Activated B cell treated with CpG ODN at 0.5 μM for 24 hours (primary cell): ENCODE measurements around the gene ZNF217. TPM values are rescaled to one million over a fixed set of nuclear protein-coding genes. Genes with fewer than 3 reads are reported as not detected.
"Not testable (repeated sequence)": the region's sequence is repeated elsewhere in the genome, so short reads cannot be mapped to it uniquely, and the experiment has no call there.

Experiments used
- ATAC-seq: fragments of 200-7000 bp; cut with Tn5 transposase; one replicate; pipeline ENCODE4 v1.10.0; 2021; ENCODE audit warnings: low read depth, mild to moderate bottlenecking, moderate library complexity
- CTCF ChIA-PET: fragments of 350-600 bp; sonication (Branson Sonifier 250); formaldehyde crosslinking; loops from one replicate; lab custom pipeline; 2021; ENCODE audit warnings: antibody characterized with exemption; lab: Charles Lee
- POLR2A ChIA-PET: fragments of 350-600 bp; sonication (Branson Sonifier 250); formaldehyde crosslinking; loops from one replicate; lab custom pipeline; 2021; ENCODE audit warnings: antibody characterized with exemption; lab: Charles Lee
- DNase-seq: peaks from one replicate; pipeline ENCODE4 v3.0.0; 2022
- H3K27ac Mint-ChIP-seq: one replicate; pipeline ENCODE4 v1.8.0; 2020; ENCODE audit warnings: mixed read lengths
- H3K27me3 Mint-ChIP-seq: one replicate; pipeline ENCODE4 v1.8.0; 2021; ENCODE audit warnings: mixed read lengths
- H3K36me3 Mint-ChIP-seq: one replicate; pipeline ENCODE4 v1.8.0; 2021; ENCODE audit warnings: low read depth, mixed read lengths
- H3K4me1 Mint-ChIP-seq: one replicate; pipeline ENCODE4 v1.8.0; 2021; ENCODE audit warnings: mixed read lengths
- H3K4me3 Mint-ChIP-seq: one replicate; pipeline ENCODE4 v1.8.0; 2020; ENCODE audit warnings: mild to moderate bottlenecking, mixed read lengths
- H3K9me3 Mint-ChIP-seq: one replicate; pipeline ENCODE4 v1.8.0; 2020; ENCODE audit warnings: mixed read lengths
- intact Hi-C: fragments of 100-400 bp; cut with micrococcal nuclease; formaldehyde crosslinking; loops from one replicate; pipeline ENCODE4 v1.15.1; 2024
- total RNA-seq: library from RNA; stranded (reverse); gene quantifications from 2 replicates; pipeline ENCODE4 v1.2.3, GENCODE V29; 2022
- TF ChIP-seq, protein P1 (sequence below): fragments of 200-600 bp; IDR thresholded peaks from one replicate; pipeline ENCODE4 v1.8.0; 2022; ENCODE audit warnings: antibody characterized with exemption, mild to moderate bottlenecking

Gene ZNF217
- total RNA-seq, 1 donor from 2014 or later = 80.3 TPM

DNA sequence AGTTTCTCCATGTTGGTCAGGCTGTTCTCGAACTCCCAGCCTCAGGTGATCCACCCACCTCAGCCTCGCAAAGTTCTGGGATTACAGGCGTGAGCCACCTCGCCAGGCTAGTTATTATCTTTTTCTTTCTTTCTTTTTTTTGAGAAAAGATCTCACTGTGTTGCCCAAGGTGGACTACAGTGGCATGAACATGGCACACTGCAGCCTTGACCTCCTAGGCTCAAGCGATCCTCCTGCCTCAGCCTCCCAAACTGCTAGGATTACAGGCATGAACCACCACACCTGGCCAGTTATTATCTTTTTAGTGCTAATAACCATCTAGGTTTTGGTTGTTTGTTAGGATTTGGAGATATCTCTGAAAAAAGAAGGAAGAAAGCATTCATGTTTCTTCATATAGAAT lies 35.8 kb upstream of the ZNF217 start:
- intact Hi-C loops = loop anchor here (2.0 kb wide), 1 partner anchor 13 kb away; no protein-coding TSS in a partner anchor
- Mint-ChIP-seq H3K27me3 (no peaks in the 10 kb centered on the region), H3K9me3 (no peaks in the 10 kb centered on the region), H3K4me1 (peaks cover 19% of the 10 kb centered on the region), H3K36me3 (no peaks in the 10 kb centered on the region), H3K4me3 (no peak overlapping the region), H3K27ac (no peak overlapping the region)
- ChIA-PET CTCF (no interaction called here), POLR2A (no interaction called here)
- ATAC-seq (no peak), DNase-seq (no peak)
- TF ChIP-seq, protein P1, sequence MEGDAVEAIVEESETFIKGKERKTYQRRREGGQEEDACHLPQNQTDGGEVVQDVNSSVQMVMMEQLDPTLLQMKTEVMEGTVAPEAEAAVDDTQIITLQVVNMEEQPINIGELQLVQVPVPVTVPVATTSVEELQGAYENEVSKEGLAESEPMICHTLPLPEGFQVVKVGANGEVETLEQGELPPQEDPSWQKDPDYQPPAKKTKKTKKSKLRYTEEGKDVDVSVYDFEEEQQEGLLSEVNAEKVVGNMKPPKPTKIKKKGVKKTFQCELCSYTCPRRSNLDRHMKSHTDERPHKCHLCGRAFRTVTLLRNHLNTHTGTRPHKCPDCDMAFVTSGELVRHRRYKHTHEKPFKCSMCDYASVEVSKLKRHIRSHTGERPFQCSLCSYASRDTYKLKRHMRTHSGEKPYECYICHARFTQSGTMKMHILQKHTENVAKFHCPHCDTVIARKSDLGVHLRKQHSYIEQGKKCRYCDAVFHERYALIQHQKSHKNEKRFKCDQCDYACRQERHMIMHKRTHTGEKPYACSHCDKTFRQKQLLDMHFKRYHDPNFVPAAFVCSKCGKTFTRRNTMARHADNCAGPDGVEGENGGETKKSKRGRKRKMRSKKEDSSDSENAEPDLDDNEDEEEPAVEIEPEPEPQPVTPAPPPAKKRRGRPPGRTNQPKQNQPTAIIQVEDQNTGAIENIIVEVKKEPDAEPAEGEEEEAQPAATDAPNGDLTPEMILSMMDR = no peak

DNA sequence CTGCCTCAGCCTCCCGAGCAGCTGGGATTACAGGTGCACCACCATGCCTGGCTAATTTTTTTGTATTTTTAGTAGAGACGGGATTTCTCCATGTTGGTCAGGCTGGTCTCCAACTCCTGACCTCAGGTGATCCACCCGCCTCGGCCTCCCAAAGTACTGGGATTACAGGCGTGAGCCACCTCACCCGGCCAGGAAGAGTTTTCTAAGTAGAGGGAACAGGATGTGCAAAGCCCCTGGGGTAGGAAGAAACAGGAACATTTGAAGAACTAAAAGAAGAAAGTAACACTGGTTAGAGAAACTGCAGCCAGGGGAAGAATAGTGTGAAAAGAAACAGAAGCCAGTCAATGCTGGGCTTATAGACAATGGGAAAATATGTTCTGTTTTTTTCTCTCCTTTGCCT lies 35.1 kb upstream of the ZNF217 start:
- H3K27me3 Mint-ChIP-seq, H3K27ac Mint-ChIP-seq, H3K4me3 Mint-ChIP-seq, ATAC-seq, DNase-seq, H3K36me3 Mint-ChIP-seq, H3K9me3 Mint-ChIP-seq, CTCF ChIA-PET: not testable (repeated sequence)
- H3K4me1 Mint-ChIP-seq = peaks cover 19% of the 10 kb centered on the region
- intact Hi-C loops = loop anchor here (2.0 kb wide), 1 partner anchor 14 kb away; no protein-coding TSS in a partner anchor
- POLR2A ChIA-PET = interaction anchor here (0.7 kb wide), 1 partner anchor 13 kb away, joined by 3 read pairs; no protein-coding TSS in a partner anchor

DNA sequence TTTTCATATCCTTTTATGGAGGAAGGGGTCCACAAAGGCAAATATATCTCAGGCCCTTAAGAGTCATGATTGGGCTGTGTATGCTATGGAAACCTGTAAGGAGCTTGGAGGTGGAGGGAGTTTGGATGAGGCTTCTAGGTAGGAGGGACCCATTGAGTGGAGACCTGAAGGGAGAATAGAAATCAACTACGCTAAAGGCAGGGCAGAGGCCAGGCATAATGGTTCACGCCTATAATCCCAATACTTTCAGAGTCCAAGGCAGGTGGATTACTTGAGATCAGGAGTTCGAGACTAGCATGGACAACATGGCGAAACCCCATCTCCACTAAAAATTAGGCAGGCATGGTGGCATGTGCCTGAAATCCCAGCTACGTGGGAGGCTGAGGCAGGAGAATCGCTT lies 34.4 kb upstream of the ZNF217 start:
- ChIA-PET CTCF (no interaction called here), POLR2A (interaction anchor here (0.7 kb wide), 1 partner anchor 238 kb away, joined by 5 read pairs; no protein-coding TSS in a partner anchor)
- Mint-ChIP-seq H3K27me3 (no peaks in the 10 kb centered on the region), H3K9me3 (no peaks in the 10 kb centered on the region), H3K27ac (no peak overlapping the region), H3K4me1 (peaks cover 25% of the 10 kb centered on the region), H3K4me3 (no peak overlapping the region), H3K36me3 (no peaks in the 10 kb centered on the region)
- ATAC-seq (no peak), DNase-seq (no peak)
- intact Hi-C loops = loop anchor here (2.0 kb wide), 1 partner anchor 15 kb away; no protein-coding TSS in a partner anchor
- TF ChIP-seq, protein P1 = no peak

DNA sequence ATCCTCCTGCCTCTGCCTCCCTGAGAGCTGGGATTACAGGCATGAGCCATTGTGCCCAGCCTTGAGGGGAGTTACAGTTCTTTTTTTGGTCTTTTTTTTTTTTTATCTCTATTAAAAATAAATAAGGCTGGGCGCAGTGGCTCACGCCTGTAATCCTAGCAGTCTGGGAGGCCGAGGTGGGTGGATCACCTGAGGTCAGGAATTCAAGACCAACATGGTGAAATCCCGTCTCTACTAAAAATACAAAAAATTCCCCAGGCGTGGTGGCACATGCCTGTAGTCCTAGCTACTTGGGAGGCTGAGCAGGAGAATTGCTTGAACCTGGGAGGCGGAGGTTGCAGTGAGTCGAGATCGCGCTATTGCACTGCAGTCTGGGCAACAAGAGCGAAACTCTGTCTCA lies 33.4 kb upstream of the ZNF217 start:
- H3K36me3 Mint-ChIP-seq, ATAC-seq, H3K9me3 Mint-ChIP-seq, H3K27me3 Mint-ChIP-seq, CTCF ChIA-PET, H3K4me3 Mint-ChIP-seq, intact Hi-C loops, H3K27ac Mint-ChIP-seq, DNase-seq: not testable (repeated sequence)
- POLR2A ChIA-PET = interaction anchor here (0.6 to 1.1 kb wide), 3 partner anchors 11 to 33 kb away, joined by 3 read pairs; partner anchors contain the start of gene ZNF217
- H3K4me1 Mint-ChIP-seq = peaks cover 36% of the 10 kb centered on the region

DNA sequence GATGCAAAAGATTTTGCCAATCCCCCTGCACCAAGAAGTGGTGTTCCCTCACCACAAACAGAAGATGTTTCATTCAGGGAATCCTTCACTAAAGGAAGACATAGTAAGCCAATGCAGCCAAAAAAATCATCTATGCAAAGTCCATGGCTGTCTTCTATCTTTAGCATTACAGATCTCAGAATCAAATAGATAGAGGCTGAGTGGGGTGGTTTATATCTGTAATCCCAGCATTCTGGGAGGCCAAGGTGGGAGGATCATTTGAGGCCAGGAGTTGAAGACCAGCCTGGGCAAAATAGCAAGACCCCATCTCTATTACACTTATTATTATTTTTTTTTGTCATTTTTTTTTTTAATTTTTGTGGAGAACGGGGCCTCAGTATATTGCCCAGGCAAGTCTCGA lies 32.9 kb upstream of the ZNF217 start:
- Mint-ChIP-seq H3K4me3 (no peak overlapping the region), H3K27ac (no peak overlapping the region), H3K27me3 (no peaks in the 10 kb centered on the region), H3K9me3 (no peaks in the 10 kb centered on the region), H3K36me3 (no peaks in the 10 kb centered on the region), H3K4me1 (peaks cover 40% of the 10 kb centered on the region)
- intact Hi-C loops = no loop called here
- CTCF ChIA-PET = no interaction called here
- POLR2A ChIA-PET = interaction anchor here (0.6 to 1.1 kb wide), 2 partner anchors 17 to 33 kb away, joined by 3 read pairs; partner anchors contain the start of gene ZNF217
- ATAC-seq = no peak
- DNase-seq = no peak
- TF ChIP-seq, protein P1 = no peak

DNA sequence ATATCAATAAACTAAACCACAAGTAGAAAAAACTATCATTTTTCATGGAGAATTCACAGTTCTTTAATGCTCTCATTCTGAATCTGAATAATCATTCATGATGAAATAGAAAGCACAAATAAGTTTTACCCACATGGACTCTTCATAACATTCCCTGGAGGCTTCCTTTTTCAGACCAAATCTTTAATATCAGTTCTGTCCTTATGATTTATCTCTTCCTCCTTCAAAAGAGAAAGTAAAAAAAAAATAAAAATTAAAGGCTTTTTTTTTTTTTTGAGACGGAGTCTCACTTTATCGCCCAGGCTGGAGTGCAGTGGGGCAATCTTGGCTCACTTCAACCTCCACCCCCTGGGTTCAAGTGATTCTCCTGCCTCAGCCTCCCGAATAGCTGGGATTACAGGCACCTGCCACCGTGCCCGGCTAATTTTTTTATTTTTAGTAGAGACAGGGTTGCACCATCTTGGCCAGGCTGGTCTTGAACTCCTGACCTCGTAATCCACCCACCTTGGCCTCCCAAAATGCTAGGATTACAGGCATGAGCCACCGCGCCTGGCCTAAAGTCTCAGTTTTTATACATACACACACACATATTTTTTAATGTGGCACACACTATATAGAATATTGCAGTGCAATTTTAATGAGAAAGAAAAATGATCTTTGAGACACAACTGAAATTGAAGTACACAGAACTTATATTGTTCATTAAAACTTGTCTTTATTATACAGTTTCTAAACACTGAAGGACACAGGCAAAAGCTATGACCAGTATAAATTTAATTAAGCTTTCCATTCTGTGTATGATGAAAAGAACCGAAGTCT lies 31.9 kb upstream of the ZNF217 start:
- POLR2A ChIA-PET = interaction anchor here (0.6 to 0.7 kb wide), 2 partner anchors 17 to 21 kb away, joined by 3 to 6 read pairs; no protein-coding TSS in a partner anchor

DNA sequence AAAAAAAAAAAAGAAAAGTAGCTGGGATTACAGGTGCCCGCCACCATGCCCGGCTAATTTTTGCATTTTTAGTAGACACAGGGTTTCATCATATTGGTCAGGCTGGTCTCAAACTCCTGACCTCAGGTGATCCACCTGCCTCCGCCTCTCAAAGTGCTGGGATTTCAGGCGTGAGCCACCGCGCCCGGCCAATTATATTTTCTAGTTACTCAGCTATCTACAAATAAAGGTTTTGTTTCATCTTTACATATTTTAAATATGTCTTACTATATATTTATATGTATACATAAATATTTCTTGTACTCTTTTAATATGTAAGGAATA lies 31.2 kb upstream of the ZNF217 start:
- peaks cover 49% of the 10 kb centered on the region for H3K4me1 Mint-ChIP-seq
- intact Hi-C loops, DNase-seq, ATAC-seq, H3K27ac Mint-ChIP-seq, H3K27me3 Mint-ChIP-seq, H3K9me3 Mint-ChIP-seq, H3K36me3 Mint-ChIP-seq, H3K4me3 Mint-ChIP-seq, CTCF ChIA-PET: not testable (repeated sequence)
- POLR2A ChIA-PET = interaction anchor here (0.6 to 3.9 kb wide), 3 partner anchors 18 to 32 kb away, joined by 6 to 26 read pairs (median 17); partner anchors contain the start of gene ZNF217

More for the DNA sequence above, 31.9 kb upstream of the ZNF217 start:
- Mint-ChIP-seq H3K27me3 (no peaks in the 10 kb centered on the region), H3K4me3 (no peak overlapping the region), H3K27ac (no peak overlapping the region), H3K4me1 (peaks cover 49% of the 10 kb centered on the region), H3K9me3 (no peaks in the 10 kb centered on the region), H3K36me3 (no peaks in the 10 kb centered on the region)
- CTCF ChIA-PET = no interaction called here
- no peak for ATAC-seq
- DNase-seq = no peak
- TF ChIP-seq, protein P1 = no peak
- intact Hi-C loops = no loop called here
